H9 (cell line): ENCODE measurements around the gene TSPOAP1. TPM values are rescaled to one million over a fixed set of nuclear protein-coding genes. Genes with fewer than 3 reads are reported as not detected.

ENCODE experiments used
- DNase-seq: peaks from one replicate; pipeline ENCODE4 v3.0.0-alpha.2; 2017
- H2AFZ ChIP-seq: one replicate; pipeline ENCODE4 v1.6.1; 2013; ENCODE audit warnings: mild to moderate bottlenecking, low read length, control low read depth, moderate library complexity
- H2AK5ac ChIP-seq: 2 replicates; pipeline ENCODE4 v1.6.1; 2013; ENCODE audit warnings: low read length, control low read depth, mixed read lengths; ENCODE audit not compliant: insufficient read length
- H2BK120ac ChIP-seq: one replicate; pipeline ENCODE4 v1.6.1; 2013; ENCODE audit warnings: low read depth, mild to moderate bottlenecking, low read length, control low read depth, inconsistent platforms; ENCODE audit not compliant: poor library complexity, severe bottlenecking
- H2BK12ac ChIP-seq: 2 replicates; pipeline ENCODE4 v1.6.1; 2013; ENCODE audit warnings: low read length, control low read depth, mixed read lengths, low read depth; ENCODE audit not compliant: insufficient read length
- H2BK15ac ChIP-seq: 2 replicates; pipeline ENCODE4 v1.6.1; 2013; ENCODE audit warnings: low read depth, low read length, control low read depth
- H2BK20ac ChIP-seq: one replicate; pipeline ENCODE4 v1.6.1; 2013; ENCODE audit warnings: low read depth, mild to moderate bottlenecking, low read length, control low read depth, inconsistent platforms; ENCODE audit not compliant: poor library complexity, severe bottlenecking
- H2BK5ac ChIP-seq: 2 replicates; pipeline ENCODE4 v1.6.1; 2013; ENCODE audit warnings: low read length, control low read depth, mixed read lengths; ENCODE audit not compliant: insufficient read length
- H3K14ac ChIP-seq: 2 replicates; pipeline ENCODE4 v1.6.1; 2013; ENCODE audit warnings: low read length, control low read depth; ENCODE audit not compliant: insufficient read depth
- H3K18ac ChIP-seq: 2 replicates; pipeline ENCODE4 v1.6.1; 2013; ENCODE audit warnings: low read depth, mild to moderate bottlenecking, mixed read lengths, low read length, control low read depth; ENCODE audit not compliant: insufficient read length
- H3K23ac ChIP-seq: 2 replicates; pipeline ENCODE4 v1.6.1; 2013; ENCODE audit warnings: low read length, control low read depth, mixed read lengths, low read depth; ENCODE audit not compliant: insufficient read length
- H3K23me2 ChIP-seq: 2 replicates; pipeline ENCODE4 v1.6.1; 2013; ENCODE audit warnings: low read depth, mild to moderate bottlenecking, mixed read lengths, low read length, control low read depth; ENCODE audit not compliant: insufficient read length, poor library complexity, severe bottlenecking
- H3K27ac ChIP-seq: 2 replicates; pipeline ENCODE4 v1.5.1; 2013; ENCODE audit warnings: low read length, control low read depth, mixed read lengths, low read depth; ENCODE audit not compliant: insufficient read length
- H3K27me3 ChIP-seq: 2 replicates; pipeline ENCODE4 v1.6.1; 2013; ENCODE audit warnings: low read length, control low read depth, inconsistent platforms; ENCODE audit not compliant: insufficient read depth
- H3K4ac ChIP-seq: 2 replicates; pipeline ENCODE4 v1.6.1; 2013; ENCODE audit warnings: low read depth, mild to moderate bottlenecking, control low read depth, inconsistent platforms, low read length, moderate library complexity
- H3K4me1 ChIP-seq: 2 replicates; pipeline ENCODE4 v1.6.1; 2013; ENCODE audit warnings: low read length, control low read depth, inconsistent platforms; ENCODE audit not compliant: insufficient read depth
- H3K4me2 ChIP-seq: 2 replicates; pipeline ENCODE4 v1.6.1; 2013; ENCODE audit warnings: low read length, control low read depth, mixed read lengths; ENCODE audit not compliant: insufficient read length, insufficient read depth
- H3K56ac ChIP-seq: 2 replicates; pipeline ENCODE4 v1.6.1; 2013; ENCODE audit warnings: low read depth, mild to moderate bottlenecking, mixed read lengths, low read length, control low read depth; ENCODE audit not compliant: insufficient read length
- H3K79me1 ChIP-seq: 2 replicates; pipeline ENCODE4 v1.6.1; 2013; ENCODE audit warnings: low read depth, mild to moderate bottlenecking, moderate library complexity, low read length, control low read depth, inconsistent platforms; ENCODE audit not compliant: insufficient read depth, poor library complexity, severe bottlenecking
- H3K79me2 ChIP-seq: 2 replicates; pipeline ENCODE4 v1.6.1; 2013; ENCODE audit warnings: low read length, control low read depth, inconsistent platforms; ENCODE audit not compliant: insufficient read depth
- H3K9ac ChIP-seq: 2 replicates; pipeline ENCODE4 v1.6.1; 2013; ENCODE audit warnings: low read length, control low read depth, mixed read lengths; ENCODE audit not compliant: insufficient read length; ENCODE audit errors: extremely low read depth
- H3K9me3 ChIP-seq: one replicate; pipeline ENCODE4 v1.6.1; 2013; ENCODE audit warnings: low read depth, low read length, inconsistent platforms; ENCODE audit not compliant: control insufficient read depth
- H3T11ph ChIP-seq: one replicate; pipeline ENCODE4 v1.6.1; 2013; ENCODE audit warnings: mild to moderate bottlenecking, low read length, control low read depth, inconsistent platforms
- H4K20me1 ChIP-seq: one replicate; pipeline ENCODE4 v1.6.1; 2013; ENCODE audit not compliant: control insufficient read depth, insufficient read length, insufficient read depth
- H4K5ac ChIP-seq: 2 replicates; pipeline ENCODE4 v1.6.1; 2013; ENCODE audit warnings: low read depth, mild to moderate bottlenecking, mixed read lengths, low read length, control low read depth; ENCODE audit not compliant: insufficient read length
- H4K8ac ChIP-seq: replicated peaks from 2 replicates; pipeline ENCODE4 v1.6.1; 2013; ENCODE audit warnings: low read length, control low read depth, mixed read lengths, low read depth; ENCODE audit not compliant: insufficient read length
- H4K91ac ChIP-seq: 2 replicates; pipeline ENCODE4 v1.6.1; 2013; ENCODE audit warnings: low read depth, mild to moderate bottlenecking, moderate library complexity, mixed read lengths, low read length, control low read depth; ENCODE audit not compliant: insufficient read length
- H3K27ac Mint-ChIP-seq, 3 experiments: 2 replicates in 2 of 3; 3 replicates in 1 of 3; pipeline ENCODE4 v1.8.0; 2020 to 2021; ENCODE audit warnings: mixed read lengths in 3 of 3, mild to moderate bottlenecking in 1 of 3, moderate library complexity in 1 of 3
- H3K27me3 Mint-ChIP-seq: 2 replicates; pipeline ENCODE4 v1.8.0; 2021; ENCODE audit warnings: low read depth, mild to moderate bottlenecking, moderate library complexity, mixed read lengths
- H3K36me3 Mint-ChIP-seq, 3 experiments: 2 replicates in 2 of 3; 3 replicates in 1 of 3; pipeline ENCODE4 v1.8.0; 2020 to 2021; ENCODE audit warnings: low read depth in 3 of 3, mixed read lengths in 3 of 3; ENCODE audit not compliant: insufficient read depth in 1 of 3
- H3K4me1 Mint-ChIP-seq, 2 experiments: 2 replicates each; pipeline ENCODE4 v1.8.0; 2020; ENCODE audit warnings: mixed read lengths in 2 of 2
- H3K4me3 Mint-ChIP-seq, 2 experiments: 2 replicates in 1 of 2; 3 replicates in 1 of 2; pipeline ENCODE4 v1.8.0; 2020 to 2021; ENCODE audit warnings: mild to moderate bottlenecking in 2 of 2, mixed read lengths in 2 of 2, moderate library complexity in 1 of 2
- H3K9me3 Mint-ChIP-seq, 2 experiments: 2 replicates in 1 of 2; 3 replicates in 1 of 2; pipeline ENCODE4 v1.8.0; 2020; ENCODE audit warnings: mild to moderate bottlenecking in 2 of 2, mixed read lengths in 2 of 2, moderate library complexity in 1 of 2
- CTCF ChIP-seq: fragments of 200-600 bp; sonication (generic); conservative IDR thresholded peaks from 3 replicates; pipeline ENCODE4 v1.8.0; 2021; ENCODE audit warnings: antibody characterized with exemption, mild to moderate bottlenecking
- WGBS: extraction: QIAGEN DNeasy Blood & Tissue Kit; methylation state at CpG from one replicate; pipeline ENCODE4 v1.1.7; 2013; ENCODE audit warnings: missing lambda C conversion rate, low lambda C conversion rate, mixed read lengths; ENCODE audit not compliant: insufficient read length; ENCODE audit errors: extremely low coverage; 5-methylcytosine and 5-hydroxymethylcytosine counted together
- long read RNA-seq: library from polyadenylated mRNA; unstranded; transcript quantifications from one replicate; pipeline ENCODE4 v2.0.0, GENCODE V29; 2020
- total RNA-seq: library from RNA; stranded (reverse); gene quantifications from 2 replicates; pipeline ENCODE4 v1.2.1, GENCODE V29; 2021

The TSPOAP1 gene
- 17.3 and 19.0 TPM in 2 replicates for total RNA-seq
- long read RNA-seq, full-length matches to known transcripts: 2 of 23 reads
- long read RNA-seq, partial matches to known transcripts: 4 of 23 reads
- long read RNA-seq, other reads (novel, unspliced or antisense): 17 of 23 reads

GRCh38 chr17:58328195-58329034, at the start of gene TSPOAP1:
Gene TSPOAP1 (minus strand): TSS chr17:58328795. CDS start chr17:58327920, 875 bp downstream.
- no peak within 1 kb of the TSS for H3K27ac ChIP-seq
- no peak within 1 kb of the TSS for H4K8ac ChIP-seq
- no peak within 1 kb of the TSS for H3K23ac ChIP-seq
- H3K4ac ChIP-seq: no peak within 1 kb of the TSS
- peak within 1 kb of the TSS; percentile 12 for H3K18ac ChIP-seq
- no peaks in the 10 kb centered on the region for H3K79me1 ChIP-seq
- H3K27me3 ChIP-seq: no peaks in the 10 kb centered on the region; the same call in 1 of the 2 replicates
- no peak within 1 kb of the TSS for H4K5ac ChIP-seq
- no peak within 1 kb of the TSS for H2AK5ac ChIP-seq
- H3K9ac ChIP-seq: no peak within 1 kb of the TSS
- Mint-ChIP-seq H3K36me3 (no peaks in the 10 kb centered on the region; a peak in 1 of 7 replicates), H3K9me3 (no peaks in the 10 kb centered on the region), H3K27me3 (peaks cover 24% of the 10 kb centered on the region), H3K4me3 (peak within 1 kb of the TSS in 1 of 2 experiments; percentile 58; a peak in 3 of 5 replicates), H3K4me1 (peaks cover 49 to 63% of the 10 kb centered on the region in 2 experiments), H3K27ac (peak within 1 kb of the TSS; percentile 8 to 73 (median 37); a peak in 3 of 7 replicates)
- H4K91ac ChIP-seq: no peak within 1 kb of the TSS
- no peak within 1 kb of the TSS for H2BK15ac ChIP-seq
- H2BK5ac ChIP-seq: no peak within 1 kb of the TSS
- H3K23me2 ChIP-seq: peaks cover 12% of the 10 kb centered on the region
- H3K79me2 ChIP-seq: no peaks in the 10 kb centered on the region
- H3T11ph ChIP-seq: no peak within 1 kb of the TSS
- H3K56ac ChIP-seq: no peak within 1 kb of the TSS
- WGBS: no CpG with 5 or more reads among the region's 23 CpGs
- H3K14ac ChIP-seq: peak within 1 kb of the TSS; percentile 16; the same call in 1 of the 2 replicates
- H2BK12ac ChIP-seq: no peak within 1 kb of the TSS
- H3K9me3 ChIP-seq: no peaks in the 10 kb centered on the region
- H4K20me1 ChIP-seq: no peaks in the 10 kb centered on the region
- H2AFZ ChIP-seq: no peak within 1 kb of the TSS
- H2BK20ac ChIP-seq: no peak within 1 kb of the TSS
- TF ChIP-seq CTCF: no peak
- H3K4me2 ChIP-seq: peak within 1 kb of the TSS; percentile 23
- H2BK120ac ChIP-seq: no peak within 1 kb of the TSS
- peak; percentile 86 for DNase-seq
- peaks cover 5% of the 10 kb centered on the region; the same call in 1 of the 2 replicates for H3K4me1 ChIP-seq
